GM21723 (cell line): ENCODE results near the gene HOGA1.
A peak's percentile ranks its signal among the peaks of the same experiment; 100 is the strongest.
"Not testable (repeated sequence)": the region's sequence is repeated elsewhere in the genome, so short reads cannot be mapped to it uniquely, and the experiment has no call there.

Experiments used
- ATAC-seq: cut with Tn5 transposase; IDR thresholded peaks from one replicate; pipeline ENCODE4 v1.9.1; 2021; ENCODE audit warnings: mild to moderate bottlenecking, moderate library complexity; ENCODE audit not compliant: unreplicated experiment

Gene HOGA1

GRCh38 chr10:97644936-97645335 is 60.7 kb downstream of the HOGA1 start:
- ATAC-seq, result no peak

- no peak for ATAC-seq
Observed at GRCh38 chr10:97647556-97647955, 63.4 kb downstream of the HOGA1 start.

GRCh38 chr10:97648562-97649404 is 64.6 kb downstream of the HOGA1 start:
- ATAC-seq, result peak; percentile 95

- ATAC-seq, result not testable (repeated sequence)
Observed at GRCh38 chr10:97649405-97649750, 65.2 kb downstream of the HOGA1 start.

DNA sequence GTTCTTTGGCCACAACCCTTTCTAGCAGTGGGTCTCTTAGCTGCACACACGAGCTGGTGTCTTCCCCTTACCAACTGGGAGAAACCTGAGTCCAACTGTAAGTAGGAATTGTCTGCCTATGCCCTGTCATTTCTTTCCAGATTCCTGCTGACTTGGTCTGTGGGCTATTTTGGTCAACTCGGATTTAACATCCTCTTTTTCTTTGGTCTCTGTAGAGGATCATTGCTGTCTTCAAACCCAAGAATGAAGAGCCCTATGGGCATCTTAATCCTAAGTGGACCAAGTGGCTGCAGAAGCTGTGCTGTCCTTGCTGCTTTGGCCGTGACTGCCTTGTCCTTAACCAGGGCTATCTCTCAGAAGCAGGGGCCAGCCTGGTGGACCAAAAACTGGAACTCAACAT is 66.5 kb downstream of the HOGA1 start:
- no peak for ATAC-seq

DNA sequence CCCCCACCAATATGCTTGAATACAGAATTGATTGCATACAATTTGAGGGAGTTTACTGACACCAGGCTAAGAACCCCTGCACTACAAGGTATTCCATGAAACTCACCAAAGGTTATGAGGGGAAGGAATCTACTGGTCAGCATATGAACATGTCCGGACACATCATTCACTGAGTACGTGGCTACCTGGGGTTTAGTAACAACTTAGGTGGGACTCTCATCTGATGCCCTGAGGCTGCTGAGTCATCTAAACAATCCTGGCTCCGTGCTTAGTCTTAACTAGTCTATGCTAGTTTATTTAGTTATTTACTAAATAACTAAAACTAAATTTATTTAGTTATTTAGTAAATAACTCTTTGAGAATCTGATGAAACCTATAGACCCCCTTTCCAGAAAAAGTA is 67.6 kb downstream of the HOGA1 start:
- ATAC-seq, result no peak

DNA sequence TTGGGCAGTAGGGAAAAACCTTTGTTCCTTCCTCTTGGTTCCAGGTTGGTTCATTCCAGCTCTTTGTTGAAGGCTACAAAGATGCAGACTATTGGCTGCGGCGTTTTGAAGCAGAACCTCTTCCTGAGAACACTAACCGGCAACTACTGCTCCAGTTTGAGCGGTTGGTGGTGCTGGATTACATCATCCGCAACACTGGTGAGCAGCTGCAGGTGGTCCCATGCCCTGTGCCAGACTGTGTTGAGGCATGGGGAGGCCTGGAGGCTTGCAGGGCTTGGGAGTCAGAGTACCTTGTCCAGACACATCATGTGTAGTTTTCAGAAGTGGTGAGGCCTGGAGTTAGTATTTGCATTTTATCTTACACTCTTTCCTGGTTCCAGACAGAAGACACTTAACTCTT is 72.6 kb downstream of the HOGA1 start:
- ATAC-seq, result no peak

DNA sequence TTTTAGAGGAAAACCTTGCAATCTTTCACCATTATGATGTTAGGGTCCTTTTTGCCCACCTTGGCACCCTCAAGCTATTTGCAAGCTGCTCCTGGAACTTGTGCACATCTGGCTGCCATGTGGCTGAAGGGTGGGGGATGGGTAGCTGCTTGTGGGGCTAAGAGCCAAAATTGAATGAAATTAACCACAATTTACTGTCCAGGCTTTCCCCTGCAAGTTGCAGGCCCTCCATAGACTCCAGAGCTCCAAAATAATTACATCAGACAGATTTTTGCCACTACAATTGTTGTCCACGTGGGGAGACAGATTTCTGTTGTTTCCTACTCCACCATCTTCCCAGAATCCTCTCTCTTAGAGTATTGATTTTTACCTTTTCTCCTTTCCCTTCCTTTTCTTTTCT is 75.4 kb downstream of the HOGA1 start:
- ATAC-seq, result no peak
